ENCODE results near the gene DLGAP4.

DLGAP4 gene

DNA sequence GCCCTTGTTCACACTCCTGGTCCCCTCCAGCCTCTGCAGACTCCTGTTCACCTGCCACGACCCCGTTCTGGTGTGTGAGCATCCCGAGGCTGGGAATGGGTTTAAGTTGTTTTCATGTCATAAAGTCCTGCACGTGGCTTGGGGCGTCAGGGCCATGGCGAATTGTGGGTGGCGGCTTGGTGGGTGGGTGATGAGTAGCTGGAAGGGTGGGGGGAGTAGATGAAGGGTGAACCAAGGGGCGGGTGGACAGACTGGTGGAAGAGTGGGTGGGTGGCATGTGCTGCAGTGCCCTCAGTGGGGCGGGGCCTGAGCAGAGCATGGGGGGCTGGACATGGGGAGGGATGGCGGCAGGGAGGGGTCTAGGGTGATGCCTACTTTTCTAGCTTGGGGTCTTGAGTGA lies 54.3 kb downstream of the DLGAP4 start:
- CTCF ChIA-PET = interaction anchor here (1.2 to 2.0 kb wide), 2 partner anchors 39 to 367 kb away, joined by 4 read pairs; no protein-coding TSS in a partner anchor
- no peak overlapping the region for H3K4me3 Mint-ChIP-seq
- no peak for DNase-seq
- no peaks in the 10 kb centered on the region for H3K4me1 Mint-ChIP-seq
- H3K27ac Mint-ChIP-seq = peak overlapping the region; percentile 39
- H3K27me3 Mint-ChIP-seq = peaks cover 8% of the 10 kb centered on the region
- no peaks in the 10 kb centered on the region for H3K9me3 Mint-ChIP-seq
- H3K36me3 Mint-ChIP-seq = no peaks in the 10 kb centered on the region

- H3K36me3 Mint-ChIP-seq = no peaks in the 10 kb centered on the region
Measured at GRCh38 chr20:36361406-36361805, 55.3 kb downstream of the DLGAP4 start.

DNA sequence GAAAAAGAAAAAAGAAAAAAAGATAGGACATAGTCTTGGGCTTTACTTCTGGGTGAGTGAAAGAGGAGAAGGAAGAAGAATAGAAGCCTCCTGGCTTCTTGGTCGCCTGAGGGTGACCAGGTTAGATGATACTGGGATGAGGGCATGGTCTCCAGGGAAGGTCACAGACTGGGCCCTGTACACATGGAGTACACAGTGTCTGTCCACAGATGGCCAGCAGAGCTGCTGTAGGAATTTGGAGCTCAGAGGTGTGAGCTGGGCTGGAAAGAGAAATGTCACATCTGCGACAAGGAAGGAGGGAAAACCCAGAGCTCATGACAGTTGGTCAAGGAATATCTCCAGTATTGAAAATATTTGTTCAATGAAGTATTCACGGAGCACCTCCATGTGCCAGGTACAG lies 56.1 kb downstream of the DLGAP4 start:
- no peak for DNase-seq
- Mint-ChIP-seq H3K9me3 (no peaks in the 10 kb centered on the region), H3K27ac (no peak overlapping the region), H3K4me1 (no peaks in the 10 kb centered on the region), H3K4me3 (no peak overlapping the region), H3K27me3 (peaks cover 8% of the 10 kb centered on the region), H3K36me3 (no peaks in the 10 kb centered on the region)
- CTCF ChIA-PET = interaction anchor here (1.3 kb wide), 1 partner anchor 38 kb away, joined by 5 read pairs; no protein-coding TSS in a partner anchor

More at GRCh38 chr20:36361406-36361805, 55.3 kb downstream of the DLGAP4 start:
- peaks cover 8% of the 10 kb centered on the region for H3K27me3 Mint-ChIP-seq
- no peak for DNase-seq
- no peak overlapping the region for H3K27ac Mint-ChIP-seq
- H3K9me3 Mint-ChIP-seq = no peaks in the 10 kb centered on the region
- no peaks in the 10 kb centered on the region for H3K4me1 Mint-ChIP-seq
- CTCF ChIA-PET = interaction anchor here (1.2 to 2.0 kb wide), 2 partner anchors 38 to 368 kb away, joined by 4 read pairs; no protein-coding TSS in a partner anchor
- H3K4me3 Mint-ChIP-seq = no peak overlapping the region

- no peaks in the 10 kb centered on the region for H3K9me3 Mint-ChIP-seq
- H3K27me3 Mint-ChIP-seq = peaks cover 8% of the 10 kb centered on the region
- no peaks in the 10 kb centered on the region for H3K4me1 Mint-ChIP-seq
- H3K36me3 Mint-ChIP-seq = no peaks in the 10 kb centered on the region
- H3K4me3 Mint-ChIP-seq = no peak overlapping the region
- no peak for DNase-seq
- no peak overlapping the region for H3K27ac Mint-ChIP-seq
- CTCF ChIA-PET = interaction anchor here (1.3 kb wide), 1 partner anchor 37 kb away, joined by 5 read pairs; no protein-coding TSS in a partner anchor
Measured at GRCh38 chr20:36362978-36363713, 57.0 kb downstream of the DLGAP4 start.

GRCh38 chr20:36364506-36364905 lies 58.4 kb downstream of the DLGAP4 start:
- Mint-ChIP-seq H3K27ac (no peak overlapping the region), H3K36me3 (no peaks in the 10 kb centered on the region), H3K4me1 (no peaks in the 10 kb centered on the region), H3K27me3 (peaks cover 11% of the 10 kb centered on the region), H3K9me3 (no peaks in the 10 kb centered on the region), H3K4me3 (no peak overlapping the region)
- CTCF ChIA-PET = no interaction called here
- no peak for DNase-seq

GRCh38 chr20:36366623-36367369 lies 60.7 kb downstream of the DLGAP4 start:
- no peaks in the 10 kb centered on the region for H3K4me1 Mint-ChIP-seq
- no peak overlapping the region for H3K27ac Mint-ChIP-seq
- CTCF ChIA-PET = no interaction called here

GRCh38 chr20:36367370-36367745 lies 61.2 kb downstream of the DLGAP4 start:
- no peak overlapping the region for H3K27ac Mint-ChIP-seq
- CTCF ChIA-PET = no interaction called here
- H3K4me3 Mint-ChIP-seq = no peak overlapping the region
- no peaks in the 10 kb centered on the region for H3K36me3 Mint-ChIP-seq
- no peaks in the 10 kb centered on the region for H3K9me3 Mint-ChIP-seq
- no peaks in the 10 kb centered on the region for H3K4me1 Mint-ChIP-seq
- H3K27me3 Mint-ChIP-seq = peaks cover 23% of the 10 kb centered on the region
- no peak for DNase-seq

More at GRCh38 chr20:36366623-36367369, 60.7 kb downstream of the DLGAP4 start:
- H3K9me3 Mint-ChIP-seq = no peaks in the 10 kb centered on the region
- H3K36me3 Mint-ChIP-seq = no peaks in the 10 kb centered on the region
- peaks cover 21% of the 10 kb centered on the region for H3K27me3 Mint-ChIP-seq
- H3K4me3 Mint-ChIP-seq = no peak overlapping the region
- no peak for DNase-seq

GRCh38 chr20:36367907-36368799 lies 62.0 kb downstream of the DLGAP4 start:
- Mint-ChIP-seq H3K9me3 (no peaks in the 10 kb centered on the region), H3K27ac (no peak overlapping the region), H3K36me3 (no peaks in the 10 kb centered on the region), H3K4me1 (no peaks in the 10 kb centered on the region), H3K27me3 (peaks cover 24% of the 10 kb centered on the region), H3K4me3 (no peak overlapping the region)
- no peak for DNase-seq
- CTCF ChIA-PET = interaction anchor here (0.6 to 1.1 kb wide), 2 partner anchors 158 to 235 kb away, joined by 3 read pairs; no protein-coding TSS in a partner anchor

DNA sequence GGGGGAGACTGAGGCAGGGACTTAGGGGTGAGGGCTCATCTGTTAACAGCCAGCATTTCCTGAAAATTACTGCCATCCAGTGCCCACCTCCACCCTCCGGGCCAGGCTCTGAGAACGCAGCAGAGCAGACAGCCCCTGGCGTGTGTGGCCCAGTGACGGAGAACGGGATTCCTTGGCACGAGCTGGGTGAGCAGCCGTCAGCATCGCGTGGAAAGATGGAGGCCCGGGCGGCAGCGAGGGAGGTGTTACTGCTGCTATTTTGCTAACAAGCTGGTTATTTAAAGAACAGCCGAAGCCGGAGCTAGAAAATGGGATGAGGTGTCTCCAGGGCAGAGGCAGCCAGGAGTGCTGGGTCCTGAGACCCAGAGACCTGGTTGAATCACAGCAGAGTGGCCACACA lies 62.7 kb downstream of the DLGAP4 start:
- no peaks in the 10 kb centered on the region for H3K36me3 Mint-ChIP-seq
- peaks cover 21% of the 10 kb centered on the region for H3K27me3 Mint-ChIP-seq
- CTCF ChIA-PET = interaction anchor here (1.1 kb wide), 1 partner anchor 236 kb away, joined by 3 read pairs; no protein-coding TSS in a partner anchor
- no peak overlapping the region for H3K4me3 Mint-ChIP-seq
- DNase-seq = no peak
- H3K27ac Mint-ChIP-seq = no peak overlapping the region
- no peaks in the 10 kb centered on the region for H3K9me3 Mint-ChIP-seq
- no peaks in the 10 kb centered on the region for H3K4me1 Mint-ChIP-seq

DNA sequence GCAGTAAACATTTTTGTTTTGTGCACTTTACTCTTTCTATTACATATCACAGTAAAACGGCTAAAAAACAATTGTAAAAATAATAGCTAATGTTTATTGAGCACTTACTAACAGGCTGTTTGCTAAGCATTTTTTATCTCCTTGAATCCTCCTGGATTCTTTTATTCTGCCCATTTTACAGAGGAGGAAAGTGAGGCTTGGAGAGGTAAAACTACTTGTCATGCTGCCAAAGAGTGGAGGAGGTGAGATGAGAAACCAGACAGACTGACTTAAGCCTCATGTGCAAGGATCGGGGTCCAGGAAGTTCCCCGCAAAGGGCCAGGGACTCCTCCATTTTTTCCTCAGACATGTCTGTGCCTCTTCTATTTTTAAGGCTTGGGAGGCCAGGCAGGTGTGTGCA lies 63.6 kb downstream of the DLGAP4 start:
- no peak for DNase-seq
- Mint-ChIP-seq H3K36me3 (no peaks in the 10 kb centered on the region), H3K4me3 (no peak overlapping the region), H3K9me3 (no peaks in the 10 kb centered on the region), H3K27ac (no peak overlapping the region), H3K27me3 (peaks cover 29% of the 10 kb centered on the region), H3K4me1 (no peaks in the 10 kb centered on the region)
- CTCF ChIA-PET = no interaction called here

- Mint-ChIP-seq H3K4me3 (no peak overlapping the region), H3K27ac (no peak overlapping the region), H3K27me3 (peaks cover 37% of the 10 kb centered on the region), H3K36me3 (no peaks in the 10 kb centered on the region), H3K9me3 (no peaks in the 10 kb centered on the region), H3K4me1 (no peaks in the 10 kb centered on the region)
- CTCF ChIA-PET = no interaction called here
- DNase-seq = no peak
Measured at GRCh38 chr20:36370991-36371790, 65.1 kb downstream of the DLGAP4 start.

DNA sequence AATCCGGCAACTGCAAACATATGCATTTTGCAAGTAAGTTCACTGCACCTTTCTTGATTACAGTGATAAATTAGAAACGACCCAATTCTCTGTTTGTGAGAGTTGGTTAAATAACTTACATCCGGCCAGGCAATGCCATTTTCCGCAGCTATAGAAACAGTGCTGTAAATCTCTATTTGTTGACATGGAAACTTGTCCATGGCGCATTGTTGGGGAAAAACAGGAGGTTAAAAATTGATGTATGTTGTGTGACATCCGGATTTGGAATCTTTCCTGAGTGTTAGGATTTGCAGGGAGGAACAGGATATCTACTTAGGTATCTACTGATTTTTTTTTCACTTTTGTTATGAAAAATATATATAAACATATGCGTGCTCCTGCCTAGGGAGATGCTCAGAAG lies 66.5 kb downstream of the DLGAP4 start:
- CTCF ChIA-PET = no interaction called here
- H3K27me3 Mint-ChIP-seq = peaks cover 49% of the 10 kb centered on the region
- H3K9me3 Mint-ChIP-seq = no peaks in the 10 kb centered on the region
- DNase-seq = no peak
- H3K27ac Mint-ChIP-seq = no peak overlapping the region
- no peaks in the 10 kb centered on the region for H3K4me1 Mint-ChIP-seq
- H3K36me3 Mint-ChIP-seq = no peaks in the 10 kb centered on the region
- no peak overlapping the region for H3K4me3 Mint-ChIP-seq

DNA sequence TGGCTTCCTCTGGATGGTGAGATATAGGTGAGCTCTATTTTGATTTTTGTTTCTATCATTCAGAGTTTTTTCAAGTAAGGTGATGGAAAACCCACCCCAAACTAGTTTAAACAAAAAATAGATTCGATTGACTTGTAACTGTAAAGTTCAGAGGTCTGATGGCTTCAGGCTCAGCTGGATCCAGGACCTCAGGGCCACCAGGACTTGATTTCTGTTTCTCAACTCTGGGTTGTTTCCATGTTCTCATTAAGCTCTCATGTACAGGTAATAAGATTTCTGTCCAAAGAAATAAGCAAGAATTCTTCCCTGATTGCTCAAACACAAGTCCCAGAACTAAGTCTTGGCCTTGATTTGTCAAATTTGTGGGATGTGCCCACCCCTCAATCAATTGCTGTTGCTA lies 67.0 kb downstream of the DLGAP4 start:
- Mint-ChIP-seq H3K9me3 (no peaks in the 10 kb centered on the region), H3K36me3 (no peaks in the 10 kb centered on the region), H3K27ac (no peak overlapping the region), H3K27me3 (peaks cover 51% of the 10 kb centered on the region), H3K4me1 (no peaks in the 10 kb centered on the region), H3K4me3 (no peak overlapping the region)
- CTCF ChIA-PET = interaction anchor here (0.9 kb wide), 1 partner anchor 173 kb away, joined by 3 read pairs; no protein-coding TSS in a partner anchor
- no peak for DNase-seq

All from activated naive CD4-positive, alpha-beta T cell treated with anti-CD3 and anti-CD28 coated beads, Interleukin-2, amount 10 ng/mL, durations not matched to agents 7 days and 5 days (primary cell).